ENCODE results near the gene NOXA1.

Gene NOXA1

DNA sequence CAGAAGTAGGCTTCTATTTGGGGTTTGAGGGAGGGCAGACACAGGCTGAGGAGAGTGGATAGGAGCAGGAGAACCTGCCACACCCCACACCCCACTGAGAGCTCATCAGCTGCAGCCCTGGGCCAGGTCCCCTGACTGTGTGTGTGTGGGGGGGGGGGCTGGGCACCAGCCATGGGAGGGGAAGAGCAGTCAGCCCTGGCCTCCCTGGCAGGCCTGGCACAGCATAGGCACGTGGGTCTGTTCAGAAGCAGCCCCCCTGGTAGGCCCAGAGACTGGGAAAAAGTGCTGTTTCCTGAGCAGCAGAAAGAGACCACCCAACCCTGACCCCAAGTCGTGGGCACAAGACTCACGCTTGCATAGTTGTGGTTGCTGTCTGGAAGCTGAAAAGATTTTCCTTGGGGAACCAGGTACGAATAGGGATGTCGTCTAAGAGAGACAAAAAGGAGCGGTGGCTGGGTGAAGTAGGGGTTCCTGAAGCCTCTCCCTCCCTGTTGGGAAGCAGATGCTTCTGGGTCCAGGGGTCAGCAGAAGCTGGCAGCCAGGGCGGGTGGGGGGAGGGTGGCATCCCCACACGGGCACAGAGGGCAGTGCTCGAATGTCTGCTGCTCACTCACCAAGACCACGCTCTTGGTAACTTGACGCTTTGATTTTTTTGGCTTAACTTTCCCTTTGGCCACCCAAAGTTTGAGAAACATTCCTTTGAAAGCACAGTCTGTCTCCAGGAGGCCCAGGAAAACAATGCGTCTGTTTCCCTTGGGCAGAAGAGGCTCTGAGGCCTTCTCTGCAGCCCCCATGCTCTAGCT is 33.1 kb downstream of the NOXA1 start:
- peak; percentile 89 for DNase-seq (ENCODE audit: low read depth, low spot score)
- TF ChIP-seq, protein P1, sequence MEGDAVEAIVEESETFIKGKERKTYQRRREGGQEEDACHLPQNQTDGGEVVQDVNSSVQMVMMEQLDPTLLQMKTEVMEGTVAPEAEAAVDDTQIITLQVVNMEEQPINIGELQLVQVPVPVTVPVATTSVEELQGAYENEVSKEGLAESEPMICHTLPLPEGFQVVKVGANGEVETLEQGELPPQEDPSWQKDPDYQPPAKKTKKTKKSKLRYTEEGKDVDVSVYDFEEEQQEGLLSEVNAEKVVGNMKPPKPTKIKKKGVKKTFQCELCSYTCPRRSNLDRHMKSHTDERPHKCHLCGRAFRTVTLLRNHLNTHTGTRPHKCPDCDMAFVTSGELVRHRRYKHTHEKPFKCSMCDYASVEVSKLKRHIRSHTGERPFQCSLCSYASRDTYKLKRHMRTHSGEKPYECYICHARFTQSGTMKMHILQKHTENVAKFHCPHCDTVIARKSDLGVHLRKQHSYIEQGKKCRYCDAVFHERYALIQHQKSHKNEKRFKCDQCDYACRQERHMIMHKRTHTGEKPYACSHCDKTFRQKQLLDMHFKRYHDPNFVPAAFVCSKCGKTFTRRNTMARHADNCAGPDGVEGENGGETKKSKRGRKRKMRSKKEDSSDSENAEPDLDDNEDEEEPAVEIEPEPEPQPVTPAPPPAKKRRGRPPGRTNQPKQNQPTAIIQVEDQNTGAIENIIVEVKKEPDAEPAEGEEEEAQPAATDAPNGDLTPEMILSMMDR (IDR thresholded peaks at IDR 0.05; ENCODE audit: low read depth, low read length), result no peak
- H3K4me3 ChIP-seq (ENCODE audit: low read depth, low read length), result no peak overlapping the region
- in situ Hi-C loops (cut with HindIII; ENCODE audit: low sequenced_read_pairs), result no loop called here

DNA sequence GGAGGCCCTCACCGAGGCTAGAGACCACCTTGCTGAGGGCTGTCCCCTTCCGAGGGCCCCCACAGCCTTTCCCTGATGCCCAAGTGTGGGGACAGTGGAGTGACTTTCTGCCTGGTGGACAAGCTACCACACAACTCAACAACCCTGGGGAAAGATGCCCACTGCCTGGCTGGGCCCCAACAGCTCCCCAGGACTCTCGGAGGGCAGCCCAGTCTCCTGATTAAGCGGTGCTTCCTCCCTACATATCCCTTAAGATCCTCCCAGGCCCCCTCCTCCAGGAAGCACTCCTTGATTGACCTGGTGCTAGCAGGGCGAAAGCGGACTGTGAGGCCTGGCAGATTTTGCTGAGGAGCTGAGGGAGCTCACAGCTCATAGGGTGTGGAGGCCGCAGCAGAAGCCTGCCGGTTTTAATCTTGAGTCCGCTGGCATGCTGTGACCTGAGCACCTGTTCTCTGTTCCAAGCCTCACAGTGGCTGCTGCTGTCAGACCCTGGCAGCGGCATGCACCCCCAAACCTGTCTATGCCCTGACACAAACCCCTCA is 33.7 kb downstream of the NOXA1 start:
- TF ChIP-seq, protein P1 (IDR thresholded peaks at IDR 0.05; ENCODE audit: low read depth, low read length), result no peak
- H3K4me3 ChIP-seq (ENCODE audit: low read depth, low read length), result no peak overlapping the region
- in situ Hi-C loops (cut with HindIII; ENCODE audit: low sequenced_read_pairs), result no loop called here
- no peak for DNase-seq (ENCODE audit: low read depth, low spot score)

DNA sequence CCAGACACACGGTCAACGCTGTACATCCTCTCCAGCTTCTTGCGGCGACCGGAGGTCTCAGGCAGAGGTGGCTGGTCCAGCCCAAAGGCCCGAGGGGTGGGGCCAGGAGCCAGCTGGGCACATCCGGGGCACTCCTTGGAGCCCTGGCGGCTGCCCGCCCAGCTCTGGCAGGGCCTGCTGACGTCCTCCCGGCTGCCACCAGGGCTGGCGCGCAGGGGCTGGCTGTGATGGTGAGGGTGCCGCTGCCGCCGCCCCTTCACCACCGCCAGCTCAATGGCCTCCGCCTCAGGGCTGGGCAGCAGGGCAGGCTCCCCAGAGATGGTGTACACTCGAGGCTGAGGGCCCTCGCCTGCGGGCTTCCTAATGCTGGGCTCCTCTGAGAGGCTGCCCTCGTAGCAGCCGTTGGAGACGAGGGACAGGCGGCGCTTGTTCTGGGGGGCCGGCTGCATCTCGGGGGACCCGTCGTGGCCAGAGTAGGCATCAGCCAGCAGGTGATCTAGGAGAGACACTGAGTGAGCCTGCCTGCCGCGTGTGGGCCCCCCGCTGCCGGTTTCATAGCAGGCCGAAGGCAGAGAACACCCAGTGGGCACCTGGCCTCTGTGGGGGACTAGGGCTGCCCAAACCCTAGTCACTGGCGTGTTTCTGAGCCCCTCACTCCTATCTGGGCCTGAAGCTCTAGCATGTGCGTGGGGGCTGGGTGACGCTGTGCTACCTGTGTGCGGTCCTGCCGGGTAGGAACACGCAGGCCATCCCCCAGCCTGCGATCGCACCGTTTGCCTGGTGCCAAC is 34.4 kb downstream of the NOXA1 start:
- no peak for DNase-seq (ENCODE audit: low read depth, low spot score)
- in situ Hi-C loops (cut with HindIII; ENCODE audit: low sequenced_read_pairs), result no loop called here
- peak overlapping the region; percentile 64 for H3K4me3 ChIP-seq (ENCODE audit: low read depth, low read length)
- TF ChIP-seq, protein P1 (IDR thresholded peaks at IDR 0.05; ENCODE audit: low read depth, low read length), result no peak

DNA sequence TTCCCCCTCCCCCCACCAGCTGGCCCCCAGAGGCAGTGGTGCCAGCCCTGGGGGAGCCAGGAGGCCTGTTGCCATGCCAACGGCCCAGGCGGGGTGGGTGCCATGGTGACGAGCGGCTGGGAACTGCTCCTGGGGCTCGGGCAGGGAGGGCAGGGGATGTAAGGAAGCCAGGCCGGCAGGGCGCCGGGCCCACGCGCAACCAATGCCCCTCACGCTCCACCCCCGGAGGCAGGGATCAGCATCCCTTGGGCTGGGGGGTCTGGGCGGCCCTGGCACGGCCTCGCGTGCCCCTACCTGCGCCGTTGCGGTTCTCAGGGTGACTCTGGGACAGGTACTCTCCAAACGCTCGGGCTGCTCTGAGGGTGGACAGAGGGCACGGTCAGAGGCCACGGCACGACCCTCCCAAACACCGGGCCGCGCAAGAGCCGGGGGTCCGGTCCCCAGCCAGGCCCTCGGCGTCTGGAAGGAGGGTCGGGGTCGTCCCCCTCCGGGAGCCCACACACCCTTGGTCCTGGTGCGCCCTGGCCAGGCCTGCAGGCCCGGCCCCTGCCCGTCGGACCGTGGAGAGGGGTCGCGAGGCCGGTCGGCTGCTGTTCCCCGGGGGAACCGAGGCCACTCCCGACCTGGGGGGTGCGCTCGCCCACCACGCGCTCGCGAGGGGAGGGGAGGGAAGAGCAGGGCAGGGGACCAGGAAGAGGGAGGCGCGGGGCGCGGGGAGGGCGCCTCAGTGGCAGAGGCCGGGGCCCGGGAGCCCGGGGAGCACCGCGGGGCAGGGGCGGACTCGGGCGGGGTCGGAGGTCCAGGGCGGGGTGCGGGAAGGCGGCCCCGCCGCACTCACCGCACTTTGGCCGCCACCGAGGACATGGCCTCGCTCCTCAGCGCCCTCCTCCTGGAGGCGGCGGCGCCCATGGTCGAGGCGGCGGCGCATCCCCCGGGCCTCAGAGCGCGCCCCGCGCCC is 35.3 kb downstream of the NOXA1 start:
- TF ChIP-seq, protein P1 (IDR thresholded peaks at IDR 0.05; ENCODE audit: low read depth, low read length), result no peak
- DNase-seq (ENCODE audit: low read depth, low spot score), result peak; percentile 40
- in situ Hi-C loops (cut with HindIII; ENCODE audit: low sequenced_read_pairs), result no loop called here
- H3K4me3 ChIP-seq (ENCODE audit: low read depth, low read length), result peak overlapping the region; percentile 64

DNA sequence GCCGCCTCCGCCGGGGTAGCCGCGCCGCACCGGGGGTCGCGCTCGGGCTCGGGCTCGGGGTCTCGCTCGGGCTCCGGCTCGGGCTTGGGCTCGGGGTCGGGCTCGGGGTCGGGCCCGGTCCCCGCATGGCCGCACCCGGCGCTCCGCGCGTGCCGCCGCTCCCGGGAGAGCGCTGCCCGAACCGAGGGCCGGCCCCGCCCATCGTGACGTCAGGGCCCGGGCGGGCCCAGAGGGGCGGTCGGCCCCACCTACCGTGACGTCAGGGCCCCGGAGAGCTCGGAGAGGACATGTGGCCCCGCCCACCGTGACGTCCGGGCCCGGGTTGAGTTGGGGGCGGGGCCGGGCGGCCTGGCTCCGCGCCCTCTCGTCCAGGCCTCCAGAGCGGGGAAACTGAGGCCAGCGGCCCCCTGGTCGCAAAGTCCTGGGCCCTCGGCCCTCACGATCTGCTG is 36.0 kb downstream of the NOXA1 start, which contains the start of gene NSMF:
TSS of gene NSMF (minus strand) at position 183 of the 449 bp plus-strand sequence. CDS start 232 bp downstream, outside the sequence.
- peak within 1 kb of the TSS; percentile 64 for H3K4me3 ChIP-seq (ENCODE audit: low read depth, low read length)
- TF ChIP-seq, protein P1 (IDR thresholded peaks at IDR 0.05; ENCODE audit: low read depth, low read length), result no peak
- in situ Hi-C loops (cut with HindIII; ENCODE audit: low sequenced_read_pairs), result no loop called here
- peak; percentile 87 for DNase-seq (ENCODE audit: low read depth, low spot score)

Measured in astrocyte of the spinal cord (primary cell).